HG03196 (cell line): Measurements from ENCODE around the gene QRFP.
A peak's percentile ranks its signal among the peaks of the same experiment; 100 is the strongest.

Experiments
- ATAC-seq: cut with Tn5 transposase; IDR thresholded peaks from one replicate; pipeline ENCODE4 v1.9.1; 2021; ENCODE audit not compliant: unreplicated experiment

The QRFP gene

GRCh38 chr9:130934246-130934645, 37.6 kb upstream of the QRFP start:
- ATAC-seq: no peak

GRCh38 chr9:130933114-130934046, 36.8 kb upstream of the QRFP start:
- no peak for ATAC-seq

GRCh38 chr9:130932255-130933079, 35.9 kb upstream of the QRFP start:
- ATAC-seq: no peak

- no peak for ATAC-seq
Measured at GRCh38 chr9:130931508-130932254, 35.1 kb upstream of the QRFP start.

- no peak for ATAC-seq
Measured at GRCh38 chr9:130930804-130931349, 34.3 kb upstream of the QRFP start.

- ATAC-seq: no peak
Measured at GRCh38 chr9:130930132-130930803, 33.7 kb upstream of the QRFP start.

- no peak for ATAC-seq
Measured at GRCh38 chr9:130929571-130930038, 33.0 kb upstream of the QRFP start.

GRCh38 chr9:130927995-130928900, 31.6 kb upstream of the QRFP start:
- peak; percentile 43 for ATAC-seq

GRCh38 chr9:130927338-130927737, 30.7 kb upstream of the QRFP start:
- no peak for ATAC-seq

GRCh38 chr9:130925050-130925678, 28.6 kb upstream of the QRFP start:
- ATAC-seq: no peak

GRCh38 chr9:130924448-130924788, 27.8 kb upstream of the QRFP start:
- ATAC-seq: no peak

GRCh38 chr9:130923611-130924447, 27.2 kb upstream of the QRFP start:
- ATAC-seq: no peak

GRCh38 chr9:130922893-130923610, 26.4 kb upstream of the QRFP start:
- no peak for ATAC-seq

- no peak for ATAC-seq
Measured at GRCh38 chr9:130921989-130922892, 25.6 kb upstream of the QRFP start.

GRCh38 chr9:130921300-130921988, 24.8 kb upstream of the QRFP start:
- no peak for ATAC-seq
